GM15510 (cell line): Measurements from ENCODE around the gene AAGAB.

Source experiments
- POLR2A ChIP-seq: IDR thresholded peaks from 3 replicates; pipeline ENCODE4 v1.6.1; 2011; ENCODE audit warnings: borderline replicate concordance; ENCODE audit not compliant: insufficient read length; ENCODE audit errors: extremely low read depth

The AAGAB gene

DNA sequence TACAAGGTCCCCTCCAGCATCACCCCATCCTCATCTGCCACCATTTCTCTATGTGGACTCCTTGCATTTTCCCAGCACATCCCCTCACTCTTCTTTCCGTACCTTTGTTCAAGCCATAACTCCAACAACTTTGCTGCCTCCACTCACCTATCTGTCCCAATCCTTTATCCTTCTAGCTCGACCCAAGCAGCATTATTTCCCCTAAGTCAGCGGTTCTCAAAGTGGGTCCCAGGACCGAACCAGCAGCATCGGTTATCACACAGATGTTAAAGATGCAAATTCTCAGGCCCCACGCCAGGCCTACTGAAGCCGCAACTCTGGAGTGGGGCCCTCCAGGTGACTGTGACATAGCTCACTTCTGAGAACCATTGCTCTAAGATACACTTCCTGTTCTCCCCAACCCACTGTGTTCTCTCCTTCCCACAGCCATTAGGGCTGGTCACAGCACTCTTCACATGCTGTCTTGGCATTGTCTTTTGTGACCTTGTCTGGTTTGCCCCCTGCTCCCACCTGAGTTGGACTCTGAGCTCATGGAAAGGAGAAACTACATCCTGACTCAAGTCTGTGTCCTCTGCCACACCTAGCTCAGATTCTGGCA lies 56.2 kb downstream of the AAGAB start:
- TF ChIP-seq POLR2A: no peak

DNA sequence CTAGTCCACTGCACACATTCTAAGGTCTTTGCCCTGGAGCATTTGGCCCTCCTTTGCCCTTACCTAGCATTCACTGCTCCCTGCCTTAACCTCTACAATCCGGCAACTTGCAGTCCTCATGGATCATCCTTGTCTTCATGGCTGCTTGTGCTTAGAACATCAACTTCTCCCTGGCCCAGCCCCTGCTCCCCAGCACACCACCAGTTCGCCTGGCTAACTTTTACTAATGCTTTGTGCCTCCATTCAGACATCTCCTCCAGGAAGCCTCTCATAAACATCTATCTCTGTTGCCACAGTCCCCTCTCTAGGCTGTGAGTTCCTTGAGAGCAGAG lies 57.1 kb downstream of the AAGAB start:
- peak; percentile 1 for TF ChIP-seq POLR2A

DNA sequence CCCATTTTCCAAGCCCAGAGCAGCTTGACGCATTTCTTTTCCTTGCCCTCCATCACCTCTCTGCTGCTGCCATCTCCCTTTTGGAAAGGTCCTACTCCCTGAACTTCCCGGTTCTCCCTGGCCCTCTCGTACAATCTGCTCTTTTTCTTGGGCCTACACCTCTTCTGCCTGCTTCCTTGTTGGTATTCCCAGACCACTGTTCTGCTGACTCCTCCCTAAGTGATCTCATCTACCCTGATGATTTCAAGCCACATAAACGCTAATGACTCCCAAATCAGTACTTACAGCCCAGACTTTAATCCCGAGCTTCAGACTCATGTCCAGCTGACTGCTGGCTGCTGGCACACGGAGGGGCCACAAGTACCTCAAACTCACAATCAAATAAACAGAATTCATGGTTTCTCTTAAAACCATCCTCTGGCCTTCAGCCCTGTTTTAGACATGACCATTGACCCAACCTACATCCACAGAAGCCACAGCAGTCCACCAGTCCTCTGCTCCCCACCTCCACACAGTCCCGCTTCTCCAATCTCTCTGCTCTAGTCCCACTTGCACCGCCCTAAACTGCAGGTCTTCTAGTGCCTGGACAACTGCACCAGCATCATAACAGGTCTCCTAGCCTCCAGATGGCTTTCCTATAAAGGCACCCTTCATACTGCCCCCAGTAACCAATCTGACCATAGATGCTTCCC lies 57.6 kb downstream of the AAGAB start:
- peak; percentile 20 for TF ChIP-seq POLR2A

DNA sequence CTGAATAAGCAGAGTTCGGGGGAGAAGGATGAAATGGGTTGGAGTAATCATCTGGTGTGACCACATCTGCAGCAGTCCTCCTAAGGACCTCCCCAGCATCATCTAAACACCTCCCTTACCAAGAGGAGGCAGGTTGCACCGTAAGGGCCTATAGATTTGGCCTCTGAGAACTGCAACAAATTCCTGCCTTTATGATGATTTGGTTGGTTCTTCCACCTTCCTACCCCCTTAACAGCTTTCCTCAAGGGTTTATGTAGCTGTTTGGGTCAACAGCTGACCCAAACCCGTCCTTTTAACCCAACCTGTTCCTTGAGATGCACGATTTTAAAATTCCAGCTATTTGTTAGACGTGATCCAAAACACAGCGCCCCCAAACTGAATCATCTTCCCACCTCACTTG lies 58.2 kb downstream of the AAGAB start:
- TF ChIP-seq POLR2A: no peak

DNA sequence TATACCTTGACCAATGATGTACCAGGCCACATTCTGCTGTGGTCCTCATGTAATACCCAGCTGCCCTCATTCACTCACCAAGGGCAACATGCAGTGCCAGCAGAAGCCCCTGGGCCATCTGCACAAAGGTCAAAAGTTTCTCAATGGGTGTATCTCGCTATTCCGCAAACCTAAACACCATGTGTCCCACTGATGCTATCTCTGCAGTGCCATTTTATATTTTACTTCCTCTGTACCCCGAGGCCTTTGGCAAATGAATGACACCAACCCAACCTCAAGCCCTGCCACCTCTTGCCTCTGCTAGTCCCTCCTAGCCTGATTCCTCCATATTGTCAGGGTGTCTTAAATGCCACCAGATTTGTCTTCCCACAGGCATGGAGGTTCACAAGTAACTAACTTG lies 59.2 kb downstream of the AAGAB start:
- TF ChIP-seq POLR2A: no peak

DNA sequence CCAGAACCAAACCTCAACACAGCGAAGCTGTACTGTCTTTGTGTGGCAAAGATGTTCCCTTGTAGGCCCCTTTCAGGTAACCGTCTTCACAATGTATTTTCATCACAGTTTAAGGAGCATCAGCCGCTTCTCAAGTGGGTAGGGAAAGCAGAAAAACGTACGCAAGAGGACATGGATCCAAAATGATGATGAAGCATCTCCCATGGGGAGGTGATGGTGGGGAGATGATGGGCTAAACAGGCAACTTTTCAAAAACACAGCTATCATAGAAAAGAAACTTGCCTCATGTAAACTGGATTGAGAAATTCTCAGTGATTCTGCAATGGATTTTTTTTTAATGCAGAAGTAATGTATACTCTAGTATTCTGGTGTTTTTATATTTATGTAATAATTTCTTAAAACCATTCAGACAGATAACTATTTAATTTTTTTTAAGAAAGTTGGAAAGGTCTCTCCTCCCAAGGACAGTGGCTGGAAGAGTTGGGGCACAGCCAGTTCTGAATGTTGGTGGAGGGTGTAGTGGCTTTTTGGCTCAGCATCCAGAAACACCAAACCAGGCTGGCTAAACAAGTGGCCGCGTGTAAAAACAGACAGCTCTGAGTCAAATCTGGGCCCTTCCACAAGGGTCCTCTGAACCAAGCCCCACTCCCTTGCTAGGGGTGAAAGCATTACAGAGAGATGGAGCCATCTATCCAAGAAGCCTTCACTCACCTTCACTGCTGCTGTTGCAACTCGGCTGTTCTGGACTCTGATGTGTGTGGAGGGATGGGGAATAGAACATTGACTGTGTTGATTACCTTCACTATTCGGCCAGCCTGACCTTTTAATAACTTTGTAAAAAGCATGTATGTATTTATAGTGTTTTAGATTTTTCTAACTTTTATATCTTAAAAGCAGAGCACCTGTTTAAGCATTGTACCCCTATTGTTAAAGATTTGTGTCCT lies 60.0 kb downstream of the AAGAB start:
- no peak for TF ChIP-seq POLR2A

DNA sequence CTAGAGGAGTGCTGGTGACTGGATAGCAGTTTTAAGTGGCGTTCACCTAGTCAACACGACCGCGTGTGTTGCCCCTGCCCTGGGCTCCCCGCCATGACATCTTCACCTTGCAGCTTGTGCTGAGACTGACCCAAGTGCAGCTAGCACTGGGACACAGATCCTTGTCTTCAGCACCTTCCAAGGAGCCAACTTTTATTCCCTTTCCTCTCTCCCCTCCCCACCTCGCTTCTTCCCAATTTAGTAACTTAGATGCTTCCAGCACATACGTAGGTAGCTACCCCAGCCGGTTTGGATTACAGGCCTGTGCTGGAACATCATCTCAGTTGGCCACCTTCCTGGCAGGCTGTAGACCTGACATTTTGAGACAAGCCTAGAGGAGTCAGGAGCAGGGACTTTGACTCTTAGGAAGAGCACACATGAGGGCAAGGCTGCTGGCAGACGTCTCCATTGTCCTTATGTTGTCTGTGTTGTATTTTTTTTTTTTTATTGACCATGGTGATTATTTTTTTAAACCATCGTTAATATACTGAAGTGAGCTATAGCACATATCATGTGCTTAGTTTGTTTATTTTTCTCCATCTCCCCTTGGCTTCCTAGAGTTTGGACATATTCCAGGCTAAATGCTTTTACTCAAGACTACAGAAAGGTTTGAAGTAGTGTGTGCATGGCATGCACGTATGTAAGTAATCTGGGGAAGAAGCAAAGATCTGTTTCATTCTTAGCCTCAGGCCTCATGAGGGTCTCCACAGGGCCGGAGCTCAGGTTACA lies 61.1 kb downstream of the AAGAB start:
- TF ChIP-seq POLR2A: no peak

DNA sequence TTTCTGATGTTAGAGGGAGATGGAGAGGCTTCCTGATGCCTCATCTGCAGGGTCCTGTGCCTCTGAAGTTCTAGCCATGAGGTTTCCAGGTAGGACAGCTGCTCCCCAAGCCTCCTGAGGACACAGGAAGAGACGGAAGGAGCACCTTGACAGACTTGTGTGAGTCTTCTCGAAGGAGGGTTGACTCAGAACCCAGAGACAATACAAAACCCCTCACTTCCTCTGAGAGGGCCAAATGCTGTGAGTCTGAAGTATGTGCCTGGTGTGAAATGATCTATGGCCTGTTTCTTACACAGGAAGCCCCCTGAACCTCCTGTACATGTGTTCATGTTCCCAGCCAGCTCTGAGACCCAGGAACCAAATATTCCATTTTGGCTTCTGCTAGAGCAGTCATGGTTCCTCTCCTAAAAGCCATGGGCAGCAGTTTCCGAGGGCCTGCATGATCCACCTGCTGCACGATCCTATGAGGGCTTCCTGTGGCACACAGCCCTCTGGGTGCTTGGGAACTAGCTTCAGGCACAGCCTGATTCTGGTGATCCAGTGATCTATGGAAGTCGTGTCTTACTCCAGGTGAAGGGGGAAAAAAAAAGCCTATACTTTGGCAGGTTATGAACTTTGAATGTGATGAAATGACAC lies 62.2 kb downstream of the AAGAB start:
- TF ChIP-seq POLR2A: no peak

DNA sequence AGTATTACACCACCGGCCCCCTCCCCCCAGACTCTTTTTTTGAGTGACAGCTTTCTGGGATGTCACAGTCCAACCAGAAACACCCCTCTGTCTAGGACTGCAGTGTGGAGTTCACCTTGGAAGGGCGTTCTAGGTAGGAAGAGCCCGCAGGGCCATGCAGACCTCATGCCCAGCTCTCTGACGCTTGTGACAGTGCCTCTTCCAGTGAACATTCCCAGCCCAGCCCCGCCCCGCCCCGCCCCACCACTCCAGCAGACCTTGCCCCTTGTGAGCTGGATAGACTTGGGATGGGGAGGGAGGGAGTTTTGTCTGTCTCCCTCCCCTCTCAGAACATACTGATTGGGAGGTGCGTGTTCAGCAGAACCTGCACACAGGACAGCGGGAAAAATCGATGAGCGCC lies 63.6 kb downstream of the AAGAB start:
- TF ChIP-seq POLR2A: no peak

DNA sequence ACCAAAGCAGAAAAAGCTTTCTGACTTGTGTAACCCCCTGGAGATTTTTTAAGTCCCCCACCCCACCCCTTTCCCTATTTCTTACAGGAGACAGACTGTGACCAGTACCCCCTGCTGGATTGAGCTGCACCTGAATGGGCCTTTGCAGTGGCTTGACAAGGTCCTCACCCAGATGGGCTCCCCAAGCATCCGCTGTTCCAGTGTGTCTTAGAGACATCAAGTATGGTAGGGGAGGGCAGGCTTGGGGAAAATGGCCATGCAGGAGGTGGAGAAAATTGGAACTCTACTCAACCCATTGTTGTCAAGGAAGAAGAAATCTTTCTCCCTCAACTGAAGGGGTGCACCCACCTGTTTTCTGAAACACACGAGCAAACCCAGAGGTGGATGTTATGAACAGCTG lies 64.1 kb downstream of the AAGAB start:
- TF ChIP-seq POLR2A: no peak

DNA sequence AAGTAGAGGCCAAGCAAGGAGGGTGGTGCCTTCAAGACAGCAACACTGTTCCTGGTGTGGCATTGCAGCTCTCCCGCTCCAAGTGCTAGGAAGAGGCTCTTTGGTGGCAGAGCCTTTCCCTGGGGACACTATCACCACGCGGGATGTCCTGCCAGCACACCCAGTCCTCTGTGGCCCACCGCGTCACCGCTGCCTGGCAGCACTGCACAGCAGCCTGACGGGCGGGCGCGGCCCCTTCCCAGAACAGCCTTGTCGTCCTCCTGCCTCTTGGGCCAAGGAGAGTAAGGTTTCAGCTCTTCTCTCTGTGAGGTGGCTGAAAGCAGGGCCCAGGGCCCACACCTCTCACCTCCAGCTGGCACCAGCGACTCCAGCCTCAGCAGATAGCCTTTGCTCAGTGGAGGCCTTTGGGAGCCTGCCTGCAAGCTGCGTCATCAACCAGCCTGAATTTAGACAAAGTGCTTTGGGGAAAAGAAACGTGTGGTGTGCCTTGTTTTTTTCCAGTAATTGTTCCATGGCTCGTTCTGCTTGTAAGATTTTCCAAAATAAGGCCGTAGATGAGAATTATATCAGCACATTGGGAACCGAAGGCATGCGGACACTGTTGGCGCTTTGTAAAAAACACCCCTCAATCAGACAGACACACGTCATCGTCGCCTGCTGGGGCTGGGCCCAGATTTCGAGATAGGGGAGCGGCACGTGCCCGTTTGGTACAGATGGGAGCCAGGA lies 65.0 kb downstream of the AAGAB start:
- no peak for TF ChIP-seq POLR2A

DNA sequence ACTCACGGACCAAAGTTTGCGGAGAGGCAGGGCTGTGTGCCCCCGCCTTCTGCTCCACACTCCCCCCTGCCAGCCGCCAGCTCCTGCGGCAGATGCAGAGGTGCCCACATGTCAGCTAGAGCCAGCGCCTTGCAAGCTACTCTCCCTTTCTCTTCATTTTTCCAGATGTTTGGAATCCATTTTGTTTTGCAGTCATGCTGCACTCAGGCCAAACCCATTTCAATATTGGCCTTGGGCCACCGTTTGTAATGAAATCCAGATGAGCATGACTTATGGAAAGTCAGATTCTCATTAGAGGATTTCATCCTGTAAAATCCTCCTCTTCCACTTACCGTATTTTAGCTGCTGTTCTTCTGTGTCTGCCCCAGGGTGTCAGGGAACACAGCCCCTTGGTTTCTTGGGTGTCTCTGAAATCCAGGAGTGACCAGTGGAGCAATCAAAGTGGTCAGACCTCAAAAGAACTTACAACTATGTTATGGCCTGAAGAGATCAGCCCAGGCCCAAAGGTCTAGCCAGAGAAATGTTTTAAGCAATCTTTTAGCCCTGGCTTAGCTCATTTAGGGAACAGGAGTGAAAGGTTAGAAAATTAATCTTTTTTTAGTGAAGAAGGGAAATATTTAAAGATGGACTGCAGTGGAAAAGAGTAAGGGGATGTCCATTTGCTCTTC lies 65.8 kb downstream of the AAGAB start:
- TF ChIP-seq POLR2A: no peak

DNA sequence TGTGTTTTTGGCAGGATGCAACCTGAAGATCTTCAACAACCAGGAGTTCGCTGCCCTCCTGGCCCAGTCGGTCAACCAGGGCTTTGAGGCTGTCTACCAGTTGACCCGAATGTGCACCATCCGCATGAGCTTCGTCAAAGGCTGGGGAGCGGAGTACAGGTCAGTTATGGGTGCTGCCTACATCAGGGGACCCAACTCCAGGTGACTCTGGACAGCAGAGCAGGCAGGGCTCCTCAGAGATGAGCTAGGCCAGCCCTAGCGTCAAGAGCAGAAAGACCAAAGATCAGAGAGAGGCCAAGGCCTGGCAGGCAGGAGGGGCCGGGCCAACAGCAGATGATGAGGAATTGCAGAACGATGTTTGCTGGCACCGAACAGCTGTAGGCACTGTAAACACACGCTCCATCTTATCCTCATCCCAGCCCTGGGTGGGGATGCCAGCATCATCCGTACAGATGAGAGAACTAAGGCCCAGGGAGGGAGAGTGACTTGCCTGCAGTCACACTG lies 67.1 kb downstream of the AAGAB start:
- TF ChIP-seq POLR2A: no peak
